HG02678 (cell line): ENCODE measurements around the gene XCR1.
"Not testable (repeated sequence)": the region's sequence is repeated elsewhere in the genome, so short reads cannot be mapped to it uniquely, and the experiment has no call there.

ENCODE experiments used
- ATAC-seq: cut with Tn5 transposase; IDR thresholded peaks from one replicate; pipeline ENCODE4 v1.9.1; 2021; ENCODE audit warnings: mild to moderate bottlenecking, moderate library complexity; ENCODE audit not compliant: unreplicated experiment

The XCR1 gene

DNA sequence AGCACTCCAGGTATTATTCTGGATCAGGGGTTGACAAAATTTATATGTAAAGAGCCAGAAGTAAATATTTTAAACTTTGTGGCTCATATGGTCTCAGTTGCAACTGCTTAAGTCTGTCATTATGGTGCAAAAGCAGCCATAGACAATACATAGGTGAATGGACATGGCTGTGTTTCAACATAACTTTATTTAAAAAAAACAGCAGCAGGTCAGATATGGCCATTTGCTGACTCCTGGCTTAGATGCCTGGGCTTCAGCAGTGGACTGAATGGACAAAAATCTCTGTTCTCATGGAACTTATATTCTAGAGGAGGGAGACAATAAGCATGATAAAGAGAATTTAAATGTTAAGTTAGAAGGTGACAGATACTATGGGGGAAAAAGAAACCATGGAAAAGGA, 20.0 kb downstream of the XCR1 start:
- ATAC-seq: no peak

DNA sequence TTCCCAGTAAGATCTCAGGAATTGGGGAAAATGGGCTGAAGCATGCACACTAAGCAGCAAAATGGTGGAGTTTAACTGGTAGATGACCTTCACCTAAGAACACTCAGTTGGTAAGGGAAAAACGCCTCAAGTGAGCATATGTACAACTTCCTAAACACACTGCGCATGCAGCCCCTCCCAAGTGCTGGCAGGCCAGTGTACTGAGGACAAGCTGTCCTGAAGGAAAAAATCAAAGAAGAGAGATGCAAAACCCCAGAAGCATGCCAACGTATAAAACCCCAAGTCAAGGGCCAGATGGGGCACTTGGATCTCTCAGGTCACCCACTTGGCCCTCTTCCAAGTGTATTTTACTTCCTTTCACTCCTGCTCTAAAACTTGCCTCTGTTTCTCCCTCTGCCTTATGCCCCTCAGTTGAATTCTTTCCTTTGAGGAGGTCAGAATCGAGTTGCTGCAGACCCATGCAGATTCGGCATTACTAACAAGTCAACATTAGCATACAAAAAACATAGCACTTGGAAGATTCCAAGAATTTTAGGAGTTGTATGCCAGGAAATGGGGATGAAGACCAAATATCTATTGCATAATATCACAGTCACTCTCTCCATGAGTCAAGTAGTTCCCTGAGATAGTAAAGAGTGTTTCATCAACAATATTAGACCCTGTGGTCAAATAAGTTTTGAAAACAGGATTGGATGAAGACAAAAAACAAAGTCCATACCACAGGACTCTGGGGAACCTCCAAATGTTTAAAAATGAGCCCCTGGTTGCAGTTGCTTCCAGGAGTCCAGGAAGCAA, 20.8 kb downstream of the XCR1 start:
- ATAC-seq: no peak

DNA sequence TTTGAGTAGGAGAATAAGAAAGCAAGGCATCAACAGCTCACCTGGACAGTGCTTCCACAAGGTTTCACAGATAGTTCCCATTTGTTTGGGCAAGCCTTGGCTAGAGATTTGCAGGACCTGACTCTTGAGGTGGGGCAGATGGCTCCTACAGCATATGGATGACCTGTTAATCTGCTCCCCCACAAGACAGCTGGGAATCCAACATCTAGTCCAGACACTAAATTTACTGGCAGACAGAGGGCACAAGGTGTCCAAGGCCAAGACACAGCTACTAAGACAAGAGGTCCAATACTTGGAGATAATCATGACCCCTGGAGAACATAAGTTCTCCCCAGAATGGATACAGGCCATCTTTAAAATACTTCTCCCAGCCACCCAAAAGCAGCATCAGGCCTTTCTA, 23.6 kb downstream of the XCR1 start:
- not testable (repeated sequence) for ATAC-seq

DNA sequence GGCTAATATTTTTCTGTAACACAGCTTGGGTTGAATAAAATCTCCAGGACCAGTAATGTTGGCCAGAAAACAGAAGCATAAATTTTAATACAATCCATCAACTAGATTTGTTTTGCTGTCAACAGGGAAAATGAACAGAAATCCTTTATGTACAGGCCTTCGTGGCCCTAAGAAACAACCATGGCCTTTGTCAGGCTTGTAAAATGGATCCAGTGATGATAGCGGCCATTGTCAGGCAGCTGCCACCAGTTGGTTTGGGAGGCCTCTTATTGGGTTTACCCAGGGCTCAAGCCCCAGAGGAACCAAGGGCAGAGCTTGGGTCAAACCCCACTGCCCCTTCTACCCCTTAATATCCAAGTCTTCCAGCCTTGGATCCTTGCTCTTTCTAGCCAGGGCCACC, 26.1 kb downstream of the XCR1 start:
- no peak for ATAC-seq

DNA sequence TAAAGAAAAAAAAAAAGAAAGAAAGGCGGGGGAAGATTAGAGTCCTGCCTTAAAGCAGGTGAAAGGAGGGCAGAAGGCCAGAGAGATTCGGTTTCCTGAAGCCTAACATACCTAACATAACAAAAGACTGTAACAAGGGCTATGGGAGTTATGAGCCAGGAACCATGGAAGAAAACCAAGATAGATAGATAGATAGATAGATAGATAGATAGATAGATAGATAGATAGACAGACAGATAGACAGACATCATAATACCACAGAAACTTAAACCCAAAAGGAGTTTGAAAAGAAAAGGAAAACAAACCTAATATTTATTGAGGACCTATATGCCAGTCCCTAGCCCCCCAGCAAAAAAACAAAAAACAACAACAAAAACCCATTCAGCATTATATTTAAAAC, 29.3 kb downstream of the XCR1 start:
- ATAC-seq: no peak

DNA sequence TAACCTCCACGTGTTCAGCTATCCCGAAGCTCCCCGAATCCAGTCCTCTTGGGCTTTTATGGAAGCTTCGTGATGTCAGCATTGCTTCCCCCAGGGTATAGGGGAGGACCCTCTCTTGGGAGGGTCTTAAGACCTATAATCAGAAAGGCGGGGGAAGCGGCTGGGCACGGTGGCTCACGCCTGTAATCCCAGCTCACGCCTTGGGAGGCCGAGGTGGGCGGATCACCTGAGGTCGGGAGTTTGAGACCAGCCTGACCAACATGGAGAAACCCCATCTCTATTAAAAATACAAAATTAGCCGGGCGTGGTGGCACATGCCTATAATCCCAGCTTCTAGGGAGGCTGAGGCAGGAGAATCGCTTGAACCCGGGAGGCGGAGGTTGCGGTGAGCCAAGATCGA, 29.8 kb downstream of the XCR1 start:
- not testable (repeated sequence) for ATAC-seq

DNA sequence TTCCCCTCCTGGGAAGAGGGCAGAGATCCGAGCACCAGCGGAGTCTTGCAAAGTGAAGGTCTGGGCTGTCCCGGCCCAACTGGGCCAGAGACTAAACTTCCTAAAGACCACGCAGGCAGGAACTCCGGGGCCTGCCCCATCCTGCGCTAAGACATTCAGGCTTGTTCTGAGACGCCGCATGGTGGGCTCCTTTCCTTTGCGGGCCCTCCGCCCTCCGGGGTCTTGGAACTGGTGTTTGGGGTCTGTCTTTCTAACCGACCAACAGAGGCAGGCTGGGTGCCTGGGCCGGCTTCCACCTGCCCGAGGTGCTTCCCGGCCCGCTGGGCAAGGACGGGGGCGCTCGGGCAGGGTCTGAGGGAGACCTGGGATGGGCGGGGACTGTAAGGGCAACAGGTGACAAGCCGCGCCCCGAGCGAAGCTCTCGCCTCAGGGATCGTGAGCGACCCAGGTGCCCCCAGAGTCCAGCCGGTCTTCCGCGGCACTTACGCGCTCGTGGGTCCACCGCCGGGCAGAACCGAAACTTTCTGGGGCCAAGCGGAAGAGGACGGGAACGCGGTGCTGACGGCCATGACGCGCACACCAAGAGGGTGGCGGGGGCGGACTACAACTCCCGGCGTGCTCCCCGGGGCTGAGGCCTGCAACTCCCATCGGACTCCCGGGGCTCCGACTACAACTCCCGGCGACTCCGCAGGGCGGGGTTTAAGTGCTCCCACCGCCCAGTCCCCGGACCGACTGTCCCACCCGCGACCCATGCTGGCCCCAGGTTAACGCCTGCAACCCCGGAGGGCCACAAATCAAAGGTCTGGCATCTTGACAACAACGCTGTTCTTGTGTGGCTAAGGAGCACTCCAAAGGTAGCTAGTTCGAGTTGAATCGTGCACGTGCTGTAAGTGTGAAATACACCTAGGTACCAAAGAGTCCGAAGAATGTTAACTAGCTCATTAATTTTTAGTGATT, 31.8 kb downstream of the XCR1 start, which contains the start of gene FYCO1:
FYCO1 (minus strand) TSS at position 589 of the 957 bp plus-strand sequence. CDS start 10,914 bp downstream, outside the sequence.
- peak; percentile 90 for ATAC-seq

DNA sequence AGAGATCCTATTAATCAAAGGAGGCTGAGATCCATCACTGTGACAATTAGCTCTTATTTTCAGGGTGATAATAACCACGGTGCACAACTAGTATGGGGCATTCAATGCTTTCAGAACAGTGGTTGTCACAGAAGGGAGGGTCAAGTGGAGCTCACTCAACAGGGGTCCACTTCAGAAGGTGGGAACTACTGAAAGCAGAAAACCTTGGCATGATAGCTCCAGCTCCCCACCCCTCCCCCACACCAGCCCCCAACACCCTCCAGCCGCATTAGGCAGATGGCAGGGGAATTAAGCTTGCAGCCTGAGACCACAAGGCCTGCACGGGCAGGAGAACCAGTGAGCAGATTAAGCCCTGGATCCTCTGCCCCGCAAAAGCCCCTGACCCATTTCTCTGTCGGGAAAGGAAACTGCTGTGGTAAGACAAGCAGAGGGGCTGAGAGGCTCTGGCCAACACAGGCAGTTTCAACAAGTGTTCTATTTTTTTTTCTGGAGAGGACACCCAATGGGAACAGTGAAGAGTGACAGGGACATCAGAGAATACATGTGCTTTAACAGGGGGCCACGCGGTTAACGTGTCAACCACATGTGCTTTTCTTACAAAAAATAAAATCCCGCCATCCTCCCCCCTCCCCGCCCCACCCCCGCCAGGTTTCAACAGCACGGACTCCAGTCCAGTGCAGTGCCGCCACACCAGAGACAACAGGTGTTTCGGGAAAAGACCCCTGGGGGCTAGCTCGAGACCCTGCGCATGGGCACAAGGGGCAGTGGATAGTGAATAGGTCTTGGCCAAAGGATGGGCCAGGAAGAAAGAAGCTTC, 32.7 kb downstream of the XCR1 start:
- ATAC-seq: peak; percentile 17

DNA sequence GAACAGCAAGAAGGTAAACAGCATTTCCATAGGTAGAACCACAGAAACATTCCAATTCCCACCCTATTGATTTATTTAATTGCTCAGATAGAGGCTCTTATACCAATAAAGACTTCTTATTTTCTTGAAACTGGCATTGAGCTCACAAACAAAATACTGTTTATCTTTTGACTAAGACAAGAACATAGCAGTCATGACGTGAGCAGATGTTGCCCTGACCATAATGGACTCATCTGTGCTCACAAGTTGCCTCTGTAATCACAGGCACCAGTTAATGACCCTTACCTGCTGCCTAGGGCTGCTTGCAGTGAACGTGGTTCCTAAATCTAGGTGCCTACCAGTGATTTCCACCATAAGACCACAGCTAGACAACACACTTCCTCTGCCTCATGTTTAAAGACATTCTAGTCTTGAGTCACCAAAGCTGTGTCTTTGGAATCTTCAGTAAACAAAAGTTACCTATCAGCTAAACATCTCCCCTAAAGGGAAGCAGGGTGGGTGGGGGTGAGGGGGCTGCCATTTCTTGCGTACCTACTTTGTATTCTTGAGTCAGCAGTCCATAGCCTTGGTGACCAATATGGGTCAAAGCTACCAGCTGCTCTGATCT, 33.8 kb downstream of the XCR1 start:
- no peak for ATAC-seq

DNA sequence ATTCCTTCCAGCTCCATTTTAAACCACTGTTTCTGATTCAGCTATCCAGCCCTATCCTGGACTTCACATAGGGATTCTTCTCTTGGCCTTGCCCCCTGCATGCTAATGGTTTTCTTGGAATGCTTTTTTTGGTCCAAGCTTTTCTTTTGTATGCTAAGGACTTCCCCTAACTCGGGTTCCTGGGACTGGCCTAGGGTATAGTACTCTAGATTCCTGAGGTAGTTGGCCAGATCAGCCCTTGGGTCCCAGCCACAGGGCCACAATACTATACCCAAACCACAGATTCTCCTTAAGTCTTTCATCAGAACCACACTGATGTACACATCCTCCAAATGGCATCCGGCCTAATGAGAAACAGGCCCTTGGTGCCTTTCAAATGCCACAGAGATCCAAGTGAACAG, 34.5 kb downstream of the XCR1 start:
- ATAC-seq: no peak

DNA sequence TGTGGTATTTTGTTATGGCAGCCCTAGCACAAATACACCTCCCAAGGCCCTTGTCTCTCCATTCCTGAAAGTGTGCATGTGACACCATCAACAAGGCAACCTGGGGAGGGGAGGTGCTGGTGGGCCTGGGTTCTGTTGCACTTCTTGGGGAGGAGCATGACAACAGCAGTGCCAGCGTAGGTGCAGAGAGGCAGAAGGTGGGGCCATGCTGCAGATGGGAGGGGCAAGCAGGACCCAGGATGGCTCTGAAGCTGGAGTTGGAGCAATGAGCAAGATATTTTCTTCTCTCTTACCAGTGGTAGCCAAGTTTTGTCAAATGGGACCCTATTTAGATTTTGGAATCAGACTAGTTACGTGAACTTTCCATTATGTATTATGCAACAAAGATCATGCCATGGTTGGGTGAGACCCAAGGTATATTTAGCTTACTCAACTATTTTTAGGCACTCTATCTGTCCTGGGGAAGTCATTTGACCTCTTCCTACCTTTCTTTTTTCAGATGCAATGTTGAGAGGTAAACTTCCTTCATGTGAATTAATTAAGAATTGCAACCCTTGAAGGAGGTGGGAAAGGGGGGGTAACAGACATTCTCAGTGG, 35.1 kb downstream of the XCR1 start:
- no peak for ATAC-seq

DNA sequence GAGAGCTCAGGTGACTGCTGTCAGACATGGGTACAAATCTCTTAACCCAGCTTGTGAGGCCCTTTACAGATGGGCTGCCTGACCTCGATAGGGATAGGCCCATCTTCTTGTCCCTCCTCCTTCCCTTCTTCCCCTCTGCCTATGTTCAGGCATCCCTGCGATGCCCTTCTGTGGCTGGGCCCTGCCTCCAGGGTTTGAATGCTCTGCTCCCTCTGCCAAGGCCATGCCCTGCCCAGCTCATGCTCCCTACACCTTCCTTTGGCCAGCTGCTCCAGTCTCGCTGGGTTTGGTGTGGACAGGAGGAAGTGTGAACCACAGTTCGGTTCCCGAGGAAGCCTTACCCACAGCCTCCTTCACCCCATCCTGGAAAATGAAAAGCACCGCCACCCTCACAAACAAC, 35.9 kb downstream of the XCR1 start:
- no peak for ATAC-seq

DNA sequence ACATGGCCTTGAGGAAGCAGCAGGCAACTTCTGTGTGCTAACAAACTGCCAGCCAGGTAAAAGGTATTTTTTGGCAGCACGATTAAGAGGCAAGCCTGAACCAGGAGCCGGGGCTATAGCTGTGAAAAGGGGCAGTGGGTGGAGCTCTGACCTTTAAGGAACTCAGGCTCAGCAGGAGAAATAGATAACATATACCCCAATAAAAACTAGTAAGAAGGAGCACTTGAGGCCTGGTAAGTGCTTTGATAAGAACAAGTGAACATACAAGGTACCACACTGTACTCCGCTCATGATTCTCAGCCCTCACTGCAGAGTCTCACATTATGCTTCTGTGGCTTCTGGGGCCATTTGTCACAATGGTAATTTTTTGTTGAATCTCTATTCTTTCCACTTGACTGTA, 37.1 kb downstream of the XCR1 start:
- no peak for ATAC-seq

DNA sequence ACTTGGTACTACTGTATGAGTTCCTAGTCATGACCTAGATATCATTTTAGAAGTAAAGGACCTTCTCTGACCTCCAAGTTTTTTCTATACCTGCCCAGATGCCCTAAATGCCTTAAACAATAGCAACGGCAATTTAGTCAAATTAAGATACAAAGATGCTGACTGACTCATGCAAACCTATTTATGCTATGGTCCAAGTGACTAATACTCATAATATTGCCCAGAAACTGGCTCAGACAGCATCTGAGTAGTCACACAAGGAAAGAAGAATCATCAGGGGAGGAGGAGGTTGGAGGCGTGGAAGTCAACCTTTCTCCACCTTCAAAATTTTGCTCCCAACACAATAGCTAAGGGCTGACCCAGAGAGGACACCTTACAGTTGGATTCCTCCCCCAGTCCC, 38.5 kb downstream of the XCR1 start:
- no peak for ATAC-seq

DNA sequence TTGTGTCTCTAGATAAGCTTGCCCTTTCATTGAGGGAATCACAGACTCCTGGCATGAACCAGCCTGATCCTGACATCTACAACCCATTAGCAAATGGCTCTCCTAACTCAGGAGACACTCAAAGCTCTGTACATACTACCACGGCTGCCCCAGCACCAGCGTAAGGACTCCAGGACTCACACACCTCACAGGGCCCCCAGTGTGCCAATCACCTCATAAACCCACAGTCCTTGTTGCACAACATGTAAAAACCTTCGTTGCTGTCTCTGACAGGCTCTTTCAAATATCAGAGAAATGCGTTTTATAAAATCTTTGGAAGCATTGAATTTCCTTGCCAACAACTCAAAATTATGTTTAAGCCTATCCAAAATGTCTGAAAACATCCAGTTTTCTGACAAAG, 38.9 kb downstream of the XCR1 start:
- ATAC-seq: no peak

DNA sequence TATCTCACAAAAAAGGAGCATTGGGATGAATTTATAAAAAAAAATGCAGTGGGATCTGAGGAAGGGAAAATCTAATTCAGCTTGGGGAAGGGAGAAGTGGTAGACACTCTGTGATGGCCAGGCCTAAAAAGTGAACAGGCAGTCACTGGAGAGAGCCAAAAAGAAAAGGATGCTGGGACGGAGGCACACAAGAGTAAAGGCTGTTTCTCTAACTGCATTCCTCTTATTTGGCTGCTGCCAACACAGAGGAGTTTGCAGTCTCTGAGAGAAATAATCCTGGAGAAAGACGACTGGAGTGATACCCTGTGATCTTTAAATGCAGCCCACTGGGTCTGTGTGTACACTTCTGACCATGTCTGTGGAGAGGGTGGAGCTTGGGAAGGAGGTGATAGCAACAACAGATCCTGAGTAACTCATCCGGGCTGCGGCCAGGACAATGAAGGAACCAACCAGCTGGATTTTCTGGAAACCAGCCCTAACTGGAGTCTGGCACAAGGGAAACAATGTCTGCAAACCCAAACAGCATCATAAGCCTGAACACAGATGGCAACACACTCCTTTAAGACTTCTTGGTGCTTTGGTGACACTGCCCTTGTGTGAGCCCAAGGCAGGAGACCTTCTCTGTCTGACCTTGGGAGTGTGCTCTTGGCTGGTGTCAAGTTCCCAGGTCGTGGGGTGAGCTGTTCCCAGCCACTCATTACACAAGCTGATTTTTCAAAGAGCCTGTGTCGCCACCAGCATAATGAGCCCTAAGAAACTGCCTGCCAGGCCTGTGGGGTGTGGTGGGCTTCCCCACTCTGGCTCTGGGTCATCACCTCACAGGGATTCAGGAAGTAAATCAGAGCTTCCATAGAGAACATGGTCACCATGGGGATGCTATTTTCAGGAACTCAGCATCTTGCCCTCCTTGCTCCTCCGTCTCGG, 39.7 kb downstream of the XCR1 start:
- ATAC-seq: no peak

DNA sequence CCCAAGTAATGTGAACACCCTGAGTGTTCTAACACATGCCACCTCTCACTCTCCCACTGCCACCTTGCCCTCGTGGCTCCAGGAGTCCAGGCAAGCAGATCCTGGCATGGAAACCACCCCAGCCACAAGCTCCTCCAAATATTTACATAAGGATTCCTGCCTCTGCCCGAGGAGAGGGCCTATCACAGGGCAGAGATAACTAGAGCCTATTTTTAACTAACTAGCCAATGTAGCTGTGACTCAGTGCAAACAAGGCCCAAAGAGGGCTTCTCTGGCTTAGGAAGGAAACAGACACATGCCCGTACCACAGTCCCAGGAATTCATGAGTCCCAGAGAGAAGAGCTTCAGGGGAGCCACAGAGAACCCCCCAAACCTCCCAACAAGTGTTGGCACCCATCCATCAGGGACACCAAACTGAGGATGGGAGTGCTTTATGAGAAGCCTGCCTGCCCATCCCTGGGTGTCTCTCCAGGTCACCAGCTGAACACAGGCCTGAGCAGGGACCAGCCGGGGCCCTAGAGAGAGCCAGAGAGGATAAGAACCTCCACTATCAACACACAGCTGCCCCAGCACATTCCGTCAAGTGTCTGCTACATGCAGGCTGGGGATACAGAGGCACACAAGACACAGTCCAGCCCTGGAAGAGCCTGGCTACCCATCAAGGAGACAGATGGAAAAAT, 40.8 kb downstream of the XCR1 start:
- no peak for ATAC-seq

DNA sequence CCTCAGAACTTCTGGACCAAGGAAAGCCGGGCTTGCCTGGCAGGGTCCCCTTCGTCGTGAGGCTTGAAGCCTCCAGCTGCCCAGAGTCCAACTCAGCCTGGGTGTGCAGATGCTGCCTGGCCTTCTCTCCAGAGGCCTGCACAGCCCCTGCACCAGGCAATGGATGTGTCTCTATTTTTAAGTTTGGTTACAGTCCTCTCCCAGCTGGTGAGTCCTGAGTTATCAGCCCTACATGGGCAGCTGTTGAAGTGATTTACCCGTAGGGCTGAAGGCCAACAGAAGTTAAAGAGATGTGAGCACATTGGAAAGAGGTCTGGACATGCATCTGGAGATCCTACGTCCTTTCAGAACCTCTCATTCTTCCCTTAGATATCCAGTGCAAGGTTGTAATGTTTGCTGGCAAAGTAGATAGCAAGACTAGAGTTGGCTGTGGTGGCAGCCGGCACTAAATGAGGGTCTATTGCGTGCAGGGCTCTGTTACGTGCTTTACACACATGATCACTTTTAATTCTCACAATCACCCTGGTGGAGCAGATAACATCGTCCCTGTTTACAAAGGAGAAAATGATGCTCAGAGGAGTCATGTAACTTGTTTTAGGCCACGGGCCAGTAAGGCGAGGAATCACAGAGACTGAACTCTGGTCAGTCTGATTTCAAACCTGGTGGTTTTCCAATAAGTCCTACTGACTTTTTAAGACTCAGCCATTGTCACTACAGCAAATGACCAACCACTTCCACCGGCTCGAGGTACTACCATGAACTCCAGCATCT, 41.6 kb downstream of the XCR1 start:
- no peak for ATAC-seq
